IPS-18a (cell line): ENCODE results near the gene GABARAP.

Experiments used
- H3K27ac ChIP-seq: one replicate; pipeline ENCODE4 v1.5.1; 2013; ENCODE audit warnings: low read length
- H3K27me3 ChIP-seq: one replicate; pipeline ENCODE4 v1.6.1; 2013; ENCODE audit warnings: mild to moderate bottlenecking, low read length; ENCODE audit not compliant: control insufficient read depth, insufficient read depth
- H3K36me3 ChIP-seq: one replicate; pipeline ENCODE4 v1.6.1; 2013; ENCODE audit warnings: low read depth, low read length; ENCODE audit not compliant: control insufficient read depth
- H3K4me1 ChIP-seq: one replicate; pipeline ENCODE4 v1.6.1; 2013; ENCODE audit warnings: low read depth, low read length; ENCODE audit not compliant: control insufficient read depth
- H3K4me3 ChIP-seq: one replicate; pipeline ENCODE4 v1.5.1; 2013; ENCODE audit warnings: low read length
- H3K9ac ChIP-seq: one replicate; pipeline ENCODE4 v1.6.1; 2013; ENCODE audit warnings: mild to moderate bottlenecking, low read length, moderate library complexity
- H3K9me3 ChIP-seq: one replicate; pipeline ENCODE4 v1.6.1; 2013; ENCODE audit warnings: low read depth, low read length; ENCODE audit not compliant: control insufficient read depth

GABARAP gene

DNA sequence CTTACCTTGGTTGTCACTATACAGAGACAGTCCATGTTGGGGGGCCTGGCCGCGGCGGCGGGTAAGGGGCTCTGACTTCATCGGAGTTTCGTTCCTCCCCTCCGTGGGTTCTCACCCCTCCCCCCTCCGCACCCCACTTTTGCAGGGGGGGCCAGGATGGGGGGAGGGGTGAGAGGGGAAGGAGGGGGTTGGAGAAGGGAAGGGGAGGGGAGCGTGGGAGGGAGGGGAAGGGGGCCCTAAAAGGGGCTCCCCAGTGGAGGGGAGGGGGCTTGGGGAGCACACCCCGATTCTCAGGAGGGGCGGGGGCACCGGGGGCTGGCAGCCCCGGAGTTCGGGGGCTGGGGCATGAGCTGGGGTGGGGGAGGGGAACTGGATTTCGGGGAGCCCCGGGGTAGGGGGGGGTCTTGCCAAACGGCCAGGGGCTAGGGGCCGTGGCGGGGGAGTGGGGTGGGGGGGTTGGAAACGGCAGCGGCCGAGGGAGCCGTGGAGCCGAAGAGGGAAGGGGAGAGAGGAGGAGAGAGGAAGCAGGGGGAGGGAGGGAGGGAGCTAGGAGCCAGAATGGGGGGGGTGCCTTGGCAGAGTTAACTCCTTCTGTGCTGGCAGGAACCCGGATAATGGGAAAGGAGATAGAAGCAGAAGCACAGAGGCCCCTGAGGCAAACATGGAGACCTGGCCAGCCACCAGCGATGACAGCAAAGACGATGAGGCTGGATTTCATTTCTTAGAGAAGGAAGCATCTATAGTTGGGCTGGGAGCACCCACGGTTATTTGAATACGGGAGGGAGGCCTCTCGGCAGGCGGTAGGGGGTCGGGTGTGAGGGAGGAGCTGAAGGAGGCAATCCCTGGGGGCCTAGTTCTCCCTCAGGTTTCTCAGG, 24.9 kb downstream of the GABARAP start:
- peaks cover 50% of the 10 kb centered on the region for H3K4me1 ChIP-seq
- H3K27me3 ChIP-seq: no peaks in the 10 kb centered on the region
- H3K9me3 ChIP-seq: no peaks in the 10 kb centered on the region
- H3K9ac ChIP-seq: peak overlapping the region; percentile 28
- H3K36me3 ChIP-seq: peaks cover 3% of the 10 kb centered on the region
- H3K27ac ChIP-seq: peak overlapping the region; percentile 45
- H3K4me3 ChIP-seq: peak overlapping the region; percentile 62

DNA sequence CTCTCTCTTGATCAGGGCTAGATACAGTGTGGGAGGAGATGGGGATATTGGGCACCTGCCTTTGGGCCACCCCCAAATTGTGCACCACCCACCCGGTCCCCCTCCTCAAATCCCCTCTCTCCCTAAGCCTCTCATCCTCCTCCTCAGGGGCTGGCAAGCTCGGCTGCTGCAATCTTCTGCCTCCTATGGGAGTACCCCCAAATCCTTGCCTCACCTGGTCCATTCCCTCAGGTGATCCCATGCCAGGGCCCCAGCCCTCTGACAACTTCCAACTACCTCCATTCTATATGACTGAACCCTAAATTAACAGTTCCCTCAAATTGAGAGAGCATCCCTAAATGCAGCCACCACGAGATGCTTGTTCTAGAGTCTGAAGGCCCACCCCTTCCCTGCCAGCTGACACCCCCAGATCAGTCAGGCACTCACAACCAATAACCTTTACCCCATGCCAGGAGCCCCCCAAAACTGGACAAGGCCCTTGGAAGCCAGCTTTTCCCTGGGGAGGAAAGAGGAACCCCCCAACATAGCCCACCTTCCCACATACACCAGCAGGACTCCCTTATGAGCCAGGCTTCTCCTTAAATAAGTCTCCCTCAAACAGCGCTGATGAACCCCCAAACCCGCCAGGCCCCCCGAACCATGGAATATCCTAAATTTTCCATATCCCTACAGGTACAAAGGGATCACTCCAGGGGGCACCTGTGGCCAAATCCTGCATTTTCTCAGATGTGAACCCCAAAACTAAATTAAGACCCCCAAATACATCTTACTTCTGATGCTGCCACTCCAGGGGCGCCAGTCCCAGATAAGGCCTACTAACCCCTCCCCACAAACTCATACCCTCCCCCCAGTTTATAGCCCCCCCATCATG, 25.8 kb downstream of the GABARAP start:
- Histone ChIP-seq H3K4me3 (peak overlapping the region; percentile 62), H3K27me3 (no peaks in the 10 kb centered on the region), H3K9me3 (no peaks in the 10 kb centered on the region), H3K27ac (no peak overlapping the region), H3K4me1 (peaks cover 56% of the 10 kb centered on the region), H3K9ac (peak overlapping the region; percentile 28), H3K36me3 (no peaks in the 10 kb centered on the region)

DNA sequence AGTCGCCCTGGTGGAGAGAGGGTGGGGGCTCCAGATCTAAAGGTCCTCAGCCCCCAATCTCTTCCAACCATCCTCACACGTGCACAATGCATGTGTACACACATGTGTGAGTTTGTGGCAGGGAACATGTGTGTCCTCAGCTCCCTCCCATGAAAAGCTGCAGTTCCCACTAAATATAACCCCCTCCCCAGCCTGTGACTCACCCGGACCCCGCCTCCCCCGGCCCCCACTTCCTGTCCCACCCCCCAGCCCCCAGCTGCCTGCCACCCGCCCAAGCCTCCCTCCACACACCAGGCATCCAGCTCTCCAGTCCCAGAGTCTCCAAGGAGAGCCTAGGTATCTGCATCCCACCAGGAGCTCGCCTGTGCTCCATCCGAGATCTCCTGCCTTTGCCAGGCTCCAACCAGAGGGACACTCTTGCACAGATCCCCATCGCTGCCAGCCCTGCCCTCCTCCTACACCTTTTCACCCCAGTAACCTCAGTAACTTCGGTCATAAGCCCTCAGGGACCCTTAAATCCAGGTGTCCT, 26.5 kb downstream of the GABARAP start:
- H3K36me3 ChIP-seq: no peaks in the 10 kb centered on the region
- peak overlapping the region; percentile 80 for H3K27ac ChIP-seq
- H3K9me3 ChIP-seq: no peaks in the 10 kb centered on the region
- peak overlapping the region; percentile 36 for H3K9ac ChIP-seq
- peak overlapping the region; percentile 89 for H3K4me3 ChIP-seq
- peaks cover 60% of the 10 kb centered on the region for H3K4me1 ChIP-seq
- H3K27me3 ChIP-seq: no peaks in the 10 kb centered on the region

DNA sequence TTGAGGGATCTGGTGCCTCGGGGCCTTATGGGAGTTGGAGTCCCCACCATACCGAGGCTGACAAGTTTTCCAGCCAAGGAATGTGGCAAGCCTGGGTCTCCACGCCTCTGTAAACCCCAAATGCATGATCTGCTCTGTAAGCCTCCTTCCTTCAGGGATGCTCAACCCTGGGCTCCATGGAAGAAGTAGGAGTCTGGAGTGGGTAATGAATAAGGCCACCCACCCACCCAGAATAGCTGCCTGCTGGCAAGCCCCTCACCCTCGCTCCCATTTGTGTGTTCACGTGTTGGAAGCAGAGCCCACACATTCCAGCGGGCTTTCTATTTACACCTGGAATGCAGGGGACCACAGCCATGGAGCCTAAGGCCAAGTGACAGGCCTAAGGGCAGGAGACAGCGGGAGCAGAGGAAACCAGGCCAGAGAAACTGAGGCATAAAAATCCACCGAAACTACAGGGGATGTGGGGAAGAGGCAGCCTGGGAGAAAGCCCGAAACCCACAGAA, 27.1 kb downstream of the GABARAP start:
- Histone ChIP-seq H3K36me3 (no peaks in the 10 kb centered on the region), H3K4me3 (peak overlapping the region; percentile 89), H3K27ac (peak overlapping the region; percentile 80), H3K27me3 (no peaks in the 10 kb centered on the region), H3K4me1 (peaks cover 58% of the 10 kb centered on the region), H3K9ac (peak overlapping the region; percentile 36), H3K9me3 (no peaks in the 10 kb centered on the region)

DNA sequence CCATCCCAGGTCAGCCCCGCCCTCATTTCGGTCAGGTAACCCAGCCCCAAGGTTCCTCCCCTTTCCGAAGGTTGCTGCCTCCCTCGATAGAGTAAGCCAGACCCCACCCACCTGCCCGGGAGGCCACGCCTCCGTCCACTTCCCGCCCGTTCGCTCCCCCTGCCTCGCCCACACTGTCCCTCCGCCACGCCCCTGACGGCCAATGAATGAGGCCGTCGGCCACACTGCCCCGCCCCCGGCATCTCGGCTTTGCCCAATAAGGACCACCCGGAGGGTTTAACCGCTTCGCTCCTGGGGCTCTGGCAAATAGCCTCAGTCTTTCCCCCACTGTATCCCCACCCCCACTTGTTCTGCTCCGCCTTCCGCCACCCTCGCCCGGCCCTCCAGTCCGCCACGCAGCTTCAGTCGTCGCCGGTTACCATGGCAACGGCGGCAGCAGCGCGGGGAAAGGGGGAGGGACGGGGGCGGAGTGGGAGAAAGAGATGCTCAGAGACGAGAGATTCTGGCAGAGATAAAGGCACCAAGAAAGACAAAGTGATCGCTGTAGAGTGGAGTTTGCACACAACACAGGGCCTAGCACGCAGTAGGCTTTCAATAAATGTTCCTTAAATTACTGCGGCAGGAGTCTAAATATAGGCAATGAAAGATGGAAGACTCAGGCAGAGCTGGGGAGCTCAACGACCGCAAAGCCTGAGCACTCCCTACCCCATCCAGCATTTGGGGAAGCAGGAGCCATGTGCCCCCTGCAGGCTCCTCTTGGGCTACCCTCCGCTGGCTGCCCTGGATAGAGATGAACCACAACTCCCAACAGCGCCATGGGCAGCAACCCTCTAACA, 27.7 kb downstream of the GABARAP start:
- Histone ChIP-seq H3K27me3 (no peaks in the 10 kb centered on the region), H3K4me1 (peaks cover 58% of the 10 kb centered on the region), H3K9me3 (no peaks in the 10 kb centered on the region), H3K9ac (peak overlapping the region; percentile 86), H3K27ac (peak overlapping the region; percentile 96), H3K36me3 (no peaks in the 10 kb centered on the region), H3K4me3 (peak overlapping the region; percentile 89)

DNA sequence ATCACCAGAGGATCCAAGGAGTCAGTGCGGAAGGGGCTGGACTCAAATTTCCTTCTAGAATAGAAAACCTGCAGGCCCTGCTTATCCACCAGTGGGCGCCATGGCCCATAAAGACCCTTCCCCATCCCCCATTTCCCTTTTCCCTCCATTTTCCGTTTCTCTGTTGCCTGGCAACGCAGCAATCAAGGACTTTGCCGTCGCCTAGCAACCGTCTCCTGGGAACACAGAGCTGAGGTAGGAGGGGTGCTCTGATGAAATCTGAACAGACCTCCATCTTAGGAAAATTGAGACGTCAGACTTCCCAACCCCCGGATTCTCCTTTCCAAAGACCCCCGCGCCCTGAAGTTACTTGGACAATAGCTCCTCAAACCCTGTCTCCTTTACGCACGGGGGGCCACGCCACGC, 28.4 kb downstream of the GABARAP start:
- Histone ChIP-seq H3K4me3 (peak overlapping the region; percentile 89), H3K27me3 (no peaks in the 10 kb centered on the region), H3K9ac (peak overlapping the region; percentile 72), H3K4me1 (peaks cover 52% of the 10 kb centered on the region), H3K36me3 (no peaks in the 10 kb centered on the region), H3K9me3 (no peaks in the 10 kb centered on the region), H3K27ac (peak overlapping the region; percentile 94)

DNA sequence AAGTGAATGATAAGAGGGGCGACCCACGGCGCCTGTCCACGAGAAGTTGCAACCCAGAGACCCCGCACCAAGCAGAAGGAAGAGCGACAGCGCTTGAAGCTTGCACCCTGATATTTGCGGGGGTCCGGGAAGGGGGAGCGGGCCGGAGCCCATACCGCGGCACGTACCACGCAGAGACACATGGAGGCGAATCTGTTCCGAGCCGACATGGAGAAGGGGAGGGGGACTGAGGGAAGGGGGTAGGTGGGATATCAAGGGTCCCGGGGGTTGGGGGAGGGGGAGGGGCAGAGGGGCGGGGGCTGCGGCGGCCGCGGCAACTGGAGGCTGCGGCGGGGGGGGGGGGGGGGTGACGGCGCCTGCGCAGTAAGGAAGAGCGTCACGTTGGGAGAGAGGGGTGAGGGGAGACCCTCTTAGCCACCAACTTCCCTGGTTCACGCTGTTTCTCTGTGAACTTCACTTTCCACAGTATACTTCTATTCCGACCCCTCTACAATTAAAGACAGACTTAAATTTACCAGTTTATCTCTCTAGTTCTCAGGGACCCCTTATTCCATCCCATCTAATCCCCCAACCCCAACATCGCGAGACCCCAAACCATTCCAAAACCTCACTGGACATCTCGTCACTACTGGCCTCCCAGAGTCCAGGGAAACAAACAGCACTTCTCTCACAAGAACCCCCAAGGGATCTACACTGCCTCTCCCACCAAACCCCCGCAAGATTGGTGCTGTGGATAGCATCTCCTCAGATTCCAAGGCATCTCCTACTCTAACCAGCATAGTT, 30.6 kb downstream of the GABARAP start:
- Histone ChIP-seq H3K27me3 (no peaks in the 10 kb centered on the region), H3K36me3 (no peaks in the 10 kb centered on the region), H3K9me3 (no peaks in the 10 kb centered on the region), H3K4me3 (peak overlapping the region; percentile 61), H3K27ac (no peak overlapping the region), H3K4me1 (peaks cover 52% of the 10 kb centered on the region), H3K9ac (peak overlapping the region; percentile 55)

DNA sequence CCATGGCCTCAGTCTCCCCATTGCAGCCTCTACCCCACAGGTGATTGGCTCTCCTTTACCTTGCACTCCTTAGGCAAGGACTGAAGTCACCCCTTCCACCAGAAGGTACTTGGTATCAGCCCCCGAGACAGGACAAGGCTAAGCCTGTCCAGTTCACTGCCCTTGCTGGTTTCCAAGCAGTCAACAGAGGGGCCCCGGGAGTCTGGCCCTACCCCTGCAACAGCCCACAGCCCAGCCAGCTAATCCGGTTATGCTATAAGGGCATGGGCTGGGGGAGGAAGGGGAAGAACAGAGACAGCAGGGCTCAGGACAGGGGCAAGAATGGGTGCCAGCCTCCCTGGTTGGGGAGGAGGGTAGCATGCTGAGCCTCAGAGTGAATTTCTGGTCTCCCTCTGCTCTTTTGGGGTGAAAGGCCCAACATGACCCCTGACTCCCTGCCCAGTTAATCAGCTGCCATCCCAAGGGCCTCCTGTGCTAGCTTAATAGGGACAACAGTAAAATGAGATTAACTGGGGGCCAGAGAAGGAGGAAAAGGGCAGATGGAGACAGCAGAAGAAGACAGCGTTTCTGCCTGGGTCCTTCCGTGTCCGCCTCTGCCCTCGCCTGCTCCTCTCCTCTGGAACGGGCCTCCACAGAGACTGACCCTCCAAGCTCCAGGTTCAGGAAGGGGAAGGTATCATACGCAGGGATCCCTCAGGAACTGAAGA, 33.3 kb downstream of the GABARAP start:
- Histone ChIP-seq H3K9ac (no peak overlapping the region), H3K4me3 (peak overlapping the region; percentile 56), H3K36me3 (peaks cover under 1% of the 10 kb centered on the region), H3K27ac (peak overlapping the region; percentile 63), H3K27me3 (no peaks in the 10 kb centered on the region), H3K9me3 (no peaks in the 10 kb centered on the region), H3K4me1 (peaks cover 38% of the 10 kb centered on the region)

DNA sequence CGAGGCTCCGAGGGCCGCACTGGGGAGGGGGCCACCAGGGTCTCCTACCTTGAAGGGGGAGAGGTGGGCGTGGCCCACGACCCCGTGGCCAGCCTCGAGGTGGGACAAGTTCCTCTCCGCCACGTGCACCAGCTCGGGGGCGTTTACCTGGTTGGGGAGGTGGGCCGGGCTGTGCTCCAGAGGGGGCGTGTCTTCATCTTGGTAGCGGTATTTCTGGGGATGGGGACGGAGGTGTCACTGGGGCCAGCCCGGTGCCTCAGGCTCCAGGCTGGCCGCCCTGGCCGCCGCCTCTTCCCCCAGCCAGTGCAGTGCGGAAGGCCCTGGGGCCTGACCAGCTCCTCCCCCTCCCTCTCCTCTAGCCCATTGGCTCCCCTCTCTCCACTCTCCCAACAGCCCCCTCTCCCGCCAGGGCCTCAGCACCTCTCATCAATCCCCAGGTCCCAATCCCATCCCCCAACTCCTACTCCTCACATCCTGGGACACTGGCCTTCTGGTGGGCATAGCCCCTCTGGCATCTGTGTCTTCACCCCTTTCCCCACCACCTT, 34.1 kb downstream of the GABARAP start:
- Histone ChIP-seq H3K9ac (peak overlapping the region; percentile 43), H3K4me1 (peaks cover 31% of the 10 kb centered on the region), H3K4me3 (peak overlapping the region; percentile 56), H3K36me3 (peaks cover 9% of the 10 kb centered on the region), H3K27ac (peak overlapping the region; percentile 63), H3K27me3 (no peaks in the 10 kb centered on the region), H3K9me3 (no peaks in the 10 kb centered on the region)
